T-helper 2 cell treated with Interferon-gamma antibody and Interleukin-4, amounts not matched to agents 5 μg/mL and 100 μg/mL, for 36 hours (primary cell): ENCODE data around the gene ILDR2.

Source experiments
- DNase-seq: peaks from one replicate; pipeline ENCODE4 v3.0.0; 2021; ENCODE audit warnings: low spot score
- H3K27ac Mint-ChIP-seq: one replicate; pipeline ENCODE4 v1.8.0; 2021; ENCODE audit warnings: mild to moderate bottlenecking, mixed read lengths
- H3K27me3 Mint-ChIP-seq: one replicate; pipeline ENCODE4 v1.8.0; 2021; ENCODE audit warnings: low read depth, mixed read lengths
- H3K36me3 Mint-ChIP-seq: one replicate; pipeline ENCODE4 v1.8.0; 2021; ENCODE audit warnings: low read depth, mixed read lengths
- H3K4me1 Mint-ChIP-seq: one replicate; pipeline ENCODE4 v1.8.0; 2021; ENCODE audit warnings: low read depth, mixed read lengths
- H3K4me3 Mint-ChIP-seq: one replicate; pipeline ENCODE4 v1.8.0; 2022; ENCODE audit warnings: mild to moderate bottlenecking, moderate library complexity, mixed read lengths
- H3K9me3 Mint-ChIP-seq: one replicate; pipeline ENCODE4 v1.8.0; 2021; ENCODE audit warnings: mixed read lengths

ILDR2 gene

GRCh38 chr1:166876540-166876838 lies 98.9 kb downstream of the ILDR2 start:
- peaks cover 41% of the 10 kb centered on the region for H3K4me1 Mint-ChIP-seq
- H3K36me3 Mint-ChIP-seq = peaks cover 16% of the 10 kb centered on the region
- DNase-seq = no peak
- no peaks in the 10 kb centered on the region for H3K9me3 Mint-ChIP-seq
- H3K27me3 Mint-ChIP-seq = peaks cover 8% of the 10 kb centered on the region
- H3K4me3 Mint-ChIP-seq = peak overlapping the region; percentile 97
- peak overlapping the region; percentile 99 for H3K27ac Mint-ChIP-seq

- peak; percentile 98 for DNase-seq
- Mint-ChIP-seq H3K4me3 (peak within 1 kb of the TSS; percentile 97), H3K27me3 (peaks cover 8% of the 10 kb centered on the region), H3K36me3 (peaks cover 20% of the 10 kb centered on the region), H3K9me3 (no peaks in the 10 kb centered on the region), H3K27ac (peak within 1 kb of the TSS; percentile 99), H3K4me1 (peaks cover 43% of the 10 kb centered on the region)
Measured at GRCh38 chr1:166875734-166876539, 99.4 kb downstream of the ILDR2 start, which contains the start of gene TADA1. Gene TADA1 (minus strand): TSS chr1:166876264. CDS start chr1:166876233, 31 bp downstream.

- Mint-ChIP-seq H3K36me3 (peaks cover 20% of the 10 kb centered on the region), H3K4me3 (peak overlapping the region; percentile 91), H3K9me3 (no peaks in the 10 kb centered on the region), H3K27me3 (peaks cover 5% of the 10 kb centered on the region), H3K4me1 (peaks cover 45% of the 10 kb centered on the region), H3K27ac (peak overlapping the region; percentile 87)
- DNase-seq = no peak
Measured at GRCh38 chr1:166875302-166875733, 100.0 kb downstream of the ILDR2 start.

- DNase-seq = no peak
- H3K27me3 Mint-ChIP-seq = peaks cover 4% of the 10 kb centered on the region
- peak overlapping the region; percentile 36 for H3K4me3 Mint-ChIP-seq
- peaks cover 52% of the 10 kb centered on the region for H3K4me1 Mint-ChIP-seq
- H3K27ac Mint-ChIP-seq = peak overlapping the region; percentile 11
- H3K36me3 Mint-ChIP-seq = peaks cover 21% of the 10 kb centered on the region
- no peaks in the 10 kb centered on the region for H3K9me3 Mint-ChIP-seq
Measured at GRCh38 chr1:166874464-166874863, 100.9 kb downstream of the ILDR2 start.

GRCh38 chr1:166870584-166870983 lies 104.8 kb downstream of the ILDR2 start:
- H3K36me3 Mint-ChIP-seq = peaks cover 40% of the 10 kb centered on the region
- H3K27ac Mint-ChIP-seq = no peak overlapping the region
- peaks cover 37% of the 10 kb centered on the region for H3K4me1 Mint-ChIP-seq
- no peaks in the 10 kb centered on the region for H3K27me3 Mint-ChIP-seq
- H3K9me3 Mint-ChIP-seq = no peaks in the 10 kb centered on the region
- DNase-seq = no peak
- no peak overlapping the region for H3K4me3 Mint-ChIP-seq

- Mint-ChIP-seq H3K36me3 (peaks cover 39% of the 10 kb centered on the region), H3K4me1 (peaks cover 28% of the 10 kb centered on the region), H3K9me3 (no peaks in the 10 kb centered on the region), H3K27ac (no peak overlapping the region), H3K4me3 (no peak overlapping the region), H3K27me3 (no peaks in the 10 kb centered on the region)
- DNase-seq = no peak
Measured at GRCh38 chr1:166869318-166870099, 105.8 kb downstream of the ILDR2 start.

- no peaks in the 10 kb centered on the region for H3K9me3 Mint-ChIP-seq
- no peak overlapping the region for H3K4me3 Mint-ChIP-seq
- H3K27ac Mint-ChIP-seq = no peak overlapping the region
- peaks cover 24% of the 10 kb centered on the region for H3K4me1 Mint-ChIP-seq
- peaks cover 44% of the 10 kb centered on the region for H3K36me3 Mint-ChIP-seq
- no peak for DNase-seq
- no peaks in the 10 kb centered on the region for H3K27me3 Mint-ChIP-seq
Measured at GRCh38 chr1:166868639-166869038, 106.7 kb downstream of the ILDR2 start.

GRCh38 chr1:166865926-166866325 lies 109.4 kb downstream of the ILDR2 start:
- H3K4me3 Mint-ChIP-seq = no peak overlapping the region
- no peak overlapping the region for H3K27ac Mint-ChIP-seq
- DNase-seq = no peak
- H3K27me3 Mint-ChIP-seq = no peaks in the 10 kb centered on the region
- peaks cover 56% of the 10 kb centered on the region for H3K36me3 Mint-ChIP-seq
- no peaks in the 10 kb centered on the region for H3K9me3 Mint-ChIP-seq
- peaks cover 12% of the 10 kb centered on the region for H3K4me1 Mint-ChIP-seq

- Mint-ChIP-seq H3K36me3 (peaks cover 55% of the 10 kb centered on the region), H3K4me3 (no peak overlapping the region), H3K9me3 (no peaks in the 10 kb centered on the region), H3K4me1 (no peaks in the 10 kb centered on the region), H3K27me3 (no peaks in the 10 kb centered on the region), H3K27ac (no peak overlapping the region)
- no peak for DNase-seq
Measured at GRCh38 chr1:166859597-166859996, 115.7 kb downstream of the ILDR2 start.

- H3K9me3 Mint-ChIP-seq = no peaks in the 10 kb centered on the region
- no peaks in the 10 kb centered on the region for H3K27me3 Mint-ChIP-seq
- H3K36me3 Mint-ChIP-seq = peaks cover 58% of the 10 kb centered on the region
- no peak overlapping the region for H3K27ac Mint-ChIP-seq
- no peak for DNase-seq
- H3K4me3 Mint-ChIP-seq = no peak overlapping the region
- peaks cover 2% of the 10 kb centered on the region for H3K4me1 Mint-ChIP-seq
Measured at GRCh38 chr1:166858726-166859419, 116.5 kb downstream of the ILDR2 start.
